IMR-90 (cell line): ENCODE measurements around the gene GLO1. TPM values are rescaled to one million over a fixed set of nuclear protein-coding genes. Genes with fewer than 3 reads are reported as not detected.

Experiments
- ATAC-seq: fragments of 200-7000 bp; cut with Tn5 transposase; 2 replicates; pipeline ENCODE4 v1.9.1; 2020; ENCODE audit warnings: low read depth, mild to moderate bottlenecking, moderate library complexity
- BruUV-seq: library from RNA; stranded (reverse); fragments of 400-500 nt; replicated peaks from 2 replicates; lab custom pipeline; 2021; lab: Mats Ljungman, UMichigan
- CTCF ChIA-PET: fragments of 300-600 bp; formaldehyde crosslinking; extraction: SDS; loops from one replicate; lab custom pipeline; 2021; ENCODE audit warnings: antibody characterized with exemption; lab: Yijun Ruan, JAX
- POLR2A ChIA-PET: fragments of 300-600 bp; sonication (Branson Sonifier 250); formaldehyde crosslinking; loops from one replicate; lab custom pipeline; 2022; ENCODE audit warnings: antibody characterized with exemption; ENCODE audit not compliant: unreplicated experiment; lab: Charles Lee
- DNase-seq: peaks from one replicate; pipeline ENCODE4 v3.0.0; 2013
- H2AFZ ChIP-seq: replicated peaks from 2 replicates; pipeline ENCODE3; 2013; ENCODE audit warnings: low read length, mild to moderate bottlenecking; ENCODE audit not compliant: poor library complexity
- H2AK5ac ChIP-seq: 2 replicates; pipeline ENCODE4 v1.6.1; 2013; ENCODE audit warnings: low read depth, low read length, inconsistent platforms
- H2AK9ac ChIP-seq: replicated peaks from 2 replicates; pipeline ENCODE3; 2013; ENCODE audit warnings: mild to moderate bottlenecking, low read depth, low read length, moderate library complexity; ENCODE audit not compliant: poor library complexity
- H2BK120ac ChIP-seq: 2 replicates; pipeline ENCODE4 v1.6.1; 2013; ENCODE audit warnings: low read depth, low read length, inconsistent platforms
- H2BK15ac ChIP-seq: 3 replicates; pipeline ENCODE4 v1.6.1; 2013; ENCODE audit warnings: low read depth, low read length, inconsistent platforms
- H2BK20ac ChIP-seq: 2 replicates; pipeline ENCODE4 v1.6.1; 2013; ENCODE audit warnings: low read depth, mild to moderate bottlenecking, inconsistent platforms, low read length, moderate library complexity
- H2BK5ac ChIP-seq: 2 replicates; pipeline ENCODE4 v1.6.1; 2013; ENCODE audit warnings: mild to moderate bottlenecking, low read depth, low read length, inconsistent platforms; ENCODE audit not compliant: poor library complexity, severe bottlenecking
- H3K14ac ChIP-seq: replicated peaks from 2 replicates; pipeline ENCODE4 v1.6.1; 2013; ENCODE audit warnings: low read depth, low read length, inconsistent platforms
- H3K18ac ChIP-seq: 2 replicates; pipeline ENCODE4 v1.6.1; 2013; ENCODE audit warnings: low read depth, low read length, control low read depth
- H3K23ac ChIP-seq: 2 replicates; pipeline ENCODE4 v1.6.1; 2013; ENCODE audit warnings: low read depth, low read length, inconsistent platforms
- H3K27ac ChIP-seq: 2 replicates; pipeline ENCODE4 v1.5.1; 2013; ENCODE audit warnings: mild to moderate bottlenecking, control low read depth, low read length; ENCODE audit not compliant: insufficient read depth
- H3K27me3 ChIP-seq: 2 replicates; pipeline ENCODE4 v1.6.1; 2013; ENCODE audit warnings: low read length; ENCODE audit not compliant: control insufficient read depth, insufficient read depth
- H3K36me3 ChIP-seq: 2 replicates; pipeline ENCODE4 v1.6.1; 2013; ENCODE audit warnings: low read length, mixed read lengths; ENCODE audit not compliant: control insufficient read depth, insufficient read depth
- H3K4ac ChIP-seq: 2 replicates; pipeline ENCODE4 v1.6.1; 2013; ENCODE audit warnings: low read depth, low read length, inconsistent platforms
- H3K4me1 ChIP-seq: 2 replicates; pipeline ENCODE4 v1.6.1; 2013; ENCODE audit warnings: low read length, mixed read lengths; ENCODE audit not compliant: control insufficient read depth, insufficient read depth
- H3K4me2 ChIP-seq: 2 replicates; pipeline ENCODE4 v1.6.1; 2013; ENCODE audit warnings: low read depth, mild to moderate bottlenecking, control low read depth, low read length, moderate library complexity
- H3K4me3 ChIP-seq: 2 replicates; pipeline ENCODE4 v1.5.1; 2013; ENCODE audit warnings: low read depth, mild to moderate bottlenecking, control low read depth, low read length, moderate library complexity; ENCODE audit not compliant: insufficient read depth
- H3K56ac ChIP-seq: 2 replicates; pipeline ENCODE4 v1.6.1; 2013; ENCODE audit warnings: low read length, inconsistent platforms; ENCODE audit not compliant: insufficient read depth; ENCODE audit errors: extremely low read depth
- H3K79me1 ChIP-seq, 2 experiments: 2 replicates each; pipeline ENCODE4 v1.6.1; 2013; ENCODE audit warnings: low read length in 2 of 2, inconsistent platforms in 1 of 2, low read depth in 1 of 2
- H3K9ac ChIP-seq: 2 replicates; pipeline ENCODE4 v1.6.1; 2013; ENCODE audit warnings: low read depth, low read length, control low read depth
- H3K9me1 ChIP-seq: 2 replicates; pipeline ENCODE4 v1.6.1; 2013; ENCODE audit warnings: low read length, inconsistent platforms; ENCODE audit not compliant: insufficient read depth
- H3K9me3 ChIP-seq: 2 replicates; pipeline ENCODE4 v1.6.1; 2013; ENCODE audit warnings: low read length; ENCODE audit not compliant: control insufficient read depth, insufficient read depth
- H4K20me1 ChIP-seq: 2 replicates; pipeline ENCODE4 v1.6.1; 2013; ENCODE audit warnings: low read length, inconsistent platforms; ENCODE audit not compliant: insufficient read depth
- H4K5ac ChIP-seq: 2 replicates; pipeline ENCODE4 v1.6.1; 2013; ENCODE audit warnings: mild to moderate bottlenecking, low read depth, low read length, control low read depth
- H4K8ac ChIP-seq, 2 experiments: 2 replicates each; pipeline ENCODE4 v1.6.1; 2013; ENCODE audit warnings: low read depth in 2 of 2, low read length in 2 of 2, control low read depth in 1 of 2, inconsistent platforms in 1 of 2
- H4K91ac ChIP-seq: 2 replicates; pipeline ENCODE4 v1.6.1; 2013; ENCODE audit warnings: low read depth, low read length, inconsistent platforms; ENCODE audit not compliant: insufficient read depth
- BHLHE40 ChIP-seq: fragments of 150-350 bp; IDR thresholded peaks from 2 replicates; pipeline ENCODE4 v1.6.1; 2016; ENCODE audit warnings: mild to moderate bottlenecking, low read depth, low read length
- CHD1 ChIP-seq: IDR thresholded peaks from 2 replicates; pipeline ENCODE4 v1.6.1; 2012; ENCODE audit warnings: low read depth, low read length, improper control_type of control experiment
- CTCF ChIP-seq: conservative IDR thresholded peaks from 2 replicates; pipeline ENCODE4 v1.5.1; 2012; ENCODE audit warnings: mild to moderate bottlenecking, low read depth, low read length, improper control_type of control experiment
- FOS ChIP-seq: fragments of 150-350 bp; IDR thresholded peaks from 2 replicates; pipeline ENCODE4 v1.6.1; 2016; ENCODE audit warnings: low read depth, low read length
- MAFK ChIP-seq: IDR thresholded peaks from 2 replicates; pipeline ENCODE4 v1.6.1; 2012; ENCODE audit warnings: low read depth, low read length, improper control_type of control experiment
- MXI1 ChIP-seq: IDR thresholded peaks from 2 replicates; pipeline ENCODE4 v1.6.1; 2012; ENCODE audit warnings: low read depth, mild to moderate bottlenecking, low read length, moderate library complexity, borderline replicate concordance
- POLR2A ChIP-seq: IDR thresholded peaks from 2 replicates; pipeline ENCODE4 v1.6.1; 2012; ENCODE audit warnings: mild to moderate bottlenecking, low read depth, low read length
- RAD21 ChIP-seq: IDR thresholded peaks from 2 replicates; pipeline ENCODE4 v1.6.1; 2012; ENCODE audit warnings: low read length, improper control_type of control experiment
- RCOR1 ChIP-seq: IDR thresholded peaks from 2 replicates; pipeline ENCODE4 v1.6.1; 2012; ENCODE audit warnings: mild to moderate bottlenecking, low read length, improper control_type of control experiment; ENCODE audit not compliant: insufficient replicate concordance
- RFX5 ChIP-seq: IDR thresholded peaks from 2 replicates; pipeline ENCODE4 v1.8.0; 2012; ENCODE audit warnings: low read depth, mild to moderate bottlenecking, low read length, moderate library complexity
- SMC3 ChIP-seq: fragments of 150-350 bp; IDR thresholded peaks from 2 replicates; pipeline ENCODE4 v1.6.1; 2016; ENCODE audit warnings: low read depth, mild to moderate bottlenecking, antibody characterized with exemption, low read length, moderate library complexity
- WGBS, 2 experiments: methylation state at CpG; one replicate each; pipeline versions ENCODE4 v1.1.5 to v1.1.7; 2013; ENCODE audit warnings: missing lambda C conversion rate in 2 of 2; ENCODE audit not compliant: insufficient read length in 1 of 2; ENCODE audit errors: extremely low coverage in 2 of 2; 5-methylcytosine and 5-hydroxymethylcytosine counted together
- dilution Hi-C: fragments of 300-500 bp; cut with HindIII; formaldehyde crosslinking; loops from one replicate; pipeline ENCODE4 v1.14.3; 2018; ENCODE audit warnings: low sequenced_read_pairs; ENCODE audit not compliant: unreplicated experiment
- in situ Hi-C: fragments of 300-500 bp; cut with MboI; formaldehyde crosslinking; loops from 3 replicates; pipeline ENCODE4 v1.14.3; 2019; ENCODE audit warnings: low sequenced_read_pairs, inconsistent platforms, mixed read lengths
- intact Hi-C: fragments of 100-400 bp; cut with micrococcal nuclease; formaldehyde crosslinking; loops from 2 replicates; pipeline ENCODE4 v1.10.0; 2022
- polyA plus RNA-seq, 3 experiments: library from polyadenylated mRNA; depleted of rRNA; stranded (reverse); fragments of >200 nt; gene quantifications; 2 replicates each; pipeline ENCODE4 v1.2.3, GENCODE V29; 2012; ENCODE audit warnings: low replicate concordance in 1 of 3
- total RNA-seq: library from RNA; depleted of rRNA; stranded (reverse); fragments of >200 nt; gene quantifications from 2 replicates; pipeline ENCODE4 v1.2.3, GENCODE V29; 2012
- TF ChIP-seq, protein P1 (sequence below): fragments of 150-350 bp; IDR thresholded peaks from 2 replicates; pipeline ENCODE4 v1.6.1; 2016; ENCODE audit warnings: low read depth, mild to moderate bottlenecking, low read length, moderate library complexity, borderline replicate concordance

The GLO1 gene
- total and polyA plus RNA-seq, 2 of the 4 experiments (the other 2 are of a cell fraction), result 65.1 to 111 TPM

GRCh38 chr6:38658418-38659167 lies 44.4 kb downstream of the GLO1 start:
- CTCF ChIA-PET, result interaction anchor here (0.6 kb wide), 1 partner anchor 183 kb away, joined by 3 read pairs; no protein-coding TSS in a partner anchor

More at GRCh38 chr6:38658418-38659167, 44.4 kb downstream of the GLO1 start:
- TF ChIP-seq MAFK (no peak), RCOR1 (no peak), BHLHE40 (no peak), RFX5 (no peak), SMC3 (no peak), MXI1 (no peak), POLR2A (no peak), CHD1 (no peak), RAD21 (no peak), CTCF (no peak), FOS (no peak)
- TF ChIP-seq, protein P1, sequence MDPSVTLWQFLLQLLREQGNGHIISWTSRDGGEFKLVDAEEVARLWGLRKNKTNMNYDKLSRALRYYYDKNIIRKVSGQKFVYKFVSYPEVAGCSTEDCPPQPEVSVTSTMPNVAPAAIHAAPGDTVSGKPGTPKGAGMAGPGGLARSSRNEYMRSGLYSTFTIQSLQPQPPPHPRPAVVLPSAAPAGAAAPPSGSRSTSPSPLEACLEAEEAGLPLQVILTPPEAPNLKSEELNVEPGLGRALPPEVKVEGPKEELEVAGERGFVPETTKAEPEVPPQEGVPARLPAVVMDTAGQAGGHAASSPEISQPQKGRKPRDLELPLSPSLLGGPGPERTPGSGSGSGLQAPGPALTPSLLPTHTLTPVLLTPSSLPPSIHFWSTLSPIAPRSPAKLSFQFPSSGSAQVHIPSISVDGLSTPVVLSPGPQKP, result no peak
- no peak overlapping the region for H4K91ac ChIP-seq
- H3K4me3 ChIP-seq, result no peak overlapping the region
- H3K4ac ChIP-seq, result no peak overlapping the region
- DNase-seq (no peak), ATAC-seq (no peak)
- no peak overlapping the region for H3K56ac ChIP-seq
- no peak overlapping the region for H3K9ac ChIP-seq
- no CpG with 5 or more reads among the region's 3 CpGs for WGBS, 2 experiments
- H3K9me3 ChIP-seq, result no peaks in the 10 kb centered on the region
- H4K5ac ChIP-seq, result no peak overlapping the region
- dilution Hi-C loops (no loop called here), intact Hi-C loops (no loop called here), in situ Hi-C loops (no loop called here)
- H3K4me1 ChIP-seq, result no peaks in the 10 kb centered on the region
- 0 out of 2 replicates have a peak, but pooled peaks cover 3% of the 10 kb centered on the region for H3K9me1 ChIP-seq
- POLR2A ChIA-PET, result no interaction called here
- BruUV-seq, result no TSS peak
- no peak overlapping the region for H2BK15ac ChIP-seq
- H3K27me3 ChIP-seq, result no peaks in the 10 kb centered on the region
- no peak overlapping the region for H3K23ac ChIP-seq
- no peak overlapping the region for H3K18ac ChIP-seq
- H4K8ac ChIP-seq, result no peak overlapping the region
- no peak overlapping the region for H2BK120ac ChIP-seq
- no peak overlapping the region for H2AK5ac ChIP-seq
- H2AK9ac ChIP-seq, result no peak overlapping the region
- no peaks in the 10 kb centered on the region for H4K20me1 ChIP-seq
- no peak overlapping the region for H3K27ac ChIP-seq
- no peak overlapping the region for H2BK5ac ChIP-seq
- no peaks in the 10 kb centered on the region for H3K36me3 ChIP-seq
- no peaks in the 10 kb centered on the region for H3K79me1 ChIP-seq
- no peak overlapping the region for H2BK20ac ChIP-seq
- H3K14ac ChIP-seq, result no peak overlapping the region
- H2AFZ ChIP-seq, result no peak overlapping the region
- no peak overlapping the region for H3K4me2 ChIP-seq
